Renal cortex interstitium (tissue), 11 donors: ENCODE results near the gene SLC16A10. TPM values are rescaled to one million over a fixed set of nuclear protein-coding genes. Genes with fewer than 3 reads are reported as not detected.
"Not testable (repeated sequence)": the region's sequence is repeated elsewhere in the genome, so short reads cannot be mapped to it uniquely, and the experiment has no call there.

Experiments used
- DNase-seq, 11 donors: peaks; one replicate each; pipeline ENCODE4 v3.0.0-alpha.2; 2013; ENCODE audit warnings: low read depth in 9 of 11, low spot score in 4 of 11; ENCODE audit errors: extremely low read depth in 1 of 11
- polyA plus RNA-seq, 3 donors: library from polyadenylated mRNA; unstranded; fragments of 120-200 nt; gene quantifications; one replicate each; pipeline ENCODE4 v1.2.1, GENCODE V29; 2013; ENCODE audit not compliant: insufficient read length in 3 of 3

SLC16A10 gene
- polyA plus RNA-seq, 3 donors, result 25.5 to 30.3 (median 30.3) TPM

GRCh38 chr6:111072801-111073360, 14.4 kb upstream of the SLC16A10 start:
- DNase-seq, result no peak

DNA sequence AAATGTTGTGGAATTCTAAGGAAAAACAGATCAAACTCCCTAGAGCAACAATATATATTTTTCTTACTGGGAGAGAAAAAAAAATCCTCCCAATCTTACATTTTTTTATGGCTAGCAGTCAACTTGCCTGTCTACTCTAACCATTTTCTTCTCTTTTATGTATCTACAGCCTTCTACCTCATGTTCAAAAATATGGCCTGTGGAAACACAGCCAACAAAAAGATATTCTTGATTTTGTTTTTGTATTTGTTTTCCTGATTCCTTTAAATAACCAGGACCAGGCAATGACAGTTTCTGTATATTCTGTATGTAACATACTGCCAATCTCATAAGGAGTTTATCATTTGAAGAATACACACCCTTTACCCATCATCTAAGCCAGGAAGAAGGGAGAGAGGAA, 13.0 kb upstream of the SLC16A10 start:
- no peak for DNase-seq

DNA sequence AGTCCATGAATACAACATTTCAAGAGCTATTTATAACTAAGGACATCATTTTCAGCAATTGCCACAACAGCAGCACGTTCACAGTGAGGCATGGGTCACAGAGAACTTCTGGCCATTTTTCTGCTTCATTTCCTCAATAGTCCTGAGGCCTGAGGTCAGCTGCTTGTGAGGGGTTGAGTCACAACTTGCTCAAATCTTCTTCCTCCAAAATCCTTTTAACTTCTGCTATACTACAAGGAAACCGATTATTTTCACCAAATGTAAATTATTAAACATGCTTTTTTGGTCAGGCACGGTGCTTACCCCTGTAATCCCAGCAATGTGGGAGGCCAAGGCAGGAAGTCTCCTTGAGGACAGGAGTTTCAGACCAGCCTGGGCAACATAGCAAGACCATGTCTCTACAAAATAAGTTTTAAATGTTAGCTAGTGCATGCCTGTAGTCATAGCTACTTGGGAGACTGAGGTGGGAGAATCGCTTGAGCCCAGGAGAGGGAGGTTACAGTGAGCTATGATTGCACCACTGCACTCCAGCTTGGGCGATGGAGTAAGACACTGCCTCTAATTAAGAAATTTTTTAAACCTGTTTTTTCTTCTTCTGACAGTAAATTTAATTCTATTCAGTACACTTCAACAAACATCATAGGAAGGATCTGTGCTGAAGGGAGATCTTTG, 11.1 kb upstream of the SLC16A10 start:
- no peak for DNase-seq

DNA sequence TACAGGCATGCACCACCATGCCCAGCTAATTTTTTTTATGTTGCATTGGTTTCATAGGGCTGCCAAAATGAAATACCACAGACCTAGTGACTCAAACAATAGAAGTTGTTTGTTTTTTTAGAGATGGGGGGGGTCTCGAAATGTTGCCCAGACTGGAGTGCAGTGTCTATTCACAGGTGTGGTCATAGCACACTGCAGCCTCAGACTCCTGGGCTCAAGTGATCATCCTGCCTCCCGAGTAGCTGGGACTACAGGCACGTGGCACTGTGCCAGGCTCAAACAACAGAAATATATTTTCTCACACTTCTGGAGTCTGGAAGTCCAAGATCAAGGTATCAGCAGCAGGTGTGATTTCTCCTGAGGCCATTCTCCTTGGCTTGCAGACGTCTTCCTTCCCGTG, 6.6 kb upstream of the SLC16A10 start:
- no peak for DNase-seq

- DNase-seq, result no peak
Measured at GRCh38 chr6:111086685-111087084, 618 bp upstream of the SLC16A10 start.

DNA sequence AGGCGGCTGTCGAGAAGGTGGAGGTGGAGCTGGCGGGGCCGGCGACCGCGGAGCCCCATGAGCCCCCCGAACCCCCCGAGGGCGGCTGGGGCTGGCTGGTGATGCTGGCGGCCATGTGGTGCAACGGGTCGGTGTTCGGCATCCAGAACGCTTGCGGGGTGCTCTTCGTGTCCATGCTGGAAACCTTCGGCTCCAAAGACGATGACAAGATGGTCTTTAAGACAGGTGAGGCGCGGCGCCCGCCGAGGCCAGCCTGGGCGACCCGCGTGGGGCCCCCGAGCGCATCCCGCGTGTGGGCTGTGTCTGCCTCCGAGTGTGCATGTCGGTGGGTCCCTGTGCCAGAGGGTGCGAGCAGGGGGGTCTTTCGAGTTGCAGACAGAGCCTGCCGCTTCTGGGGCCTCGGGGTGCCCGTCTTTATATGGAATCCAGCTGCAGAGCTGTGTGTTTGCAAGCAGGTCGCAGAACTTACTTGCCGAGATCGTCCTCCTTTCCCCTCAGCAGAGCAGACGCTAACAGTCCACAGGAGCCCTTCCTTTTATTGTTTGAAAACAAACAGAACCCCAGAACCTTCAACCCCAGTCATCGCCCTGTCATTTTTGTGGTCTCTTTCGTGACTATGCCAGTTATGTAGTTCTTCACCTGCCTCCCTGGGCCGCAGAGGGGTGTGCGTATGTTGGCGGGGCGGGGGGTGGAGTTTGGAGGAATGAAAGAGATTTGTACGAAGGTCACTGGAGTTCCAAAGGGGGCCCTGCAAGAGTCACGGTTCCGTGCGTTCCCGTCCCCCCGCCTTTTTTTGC, 766 bp downstream of the SLC16A10 start:
- peak in 3 of 11 donors; percentile 19 to 47 (median 21) for DNase-seq

GRCh38 chr6:111088668-111089003, 1.3 kb downstream of the SLC16A10 start:
- no peak for DNase-seq

GRCh38 chr6:111090766-111091165, 3.5 kb downstream of the SLC16A10 start:
- DNase-seq, result no peak

GRCh38 chr6:111091987-111092386, 4.7 kb downstream of the SLC16A10 start:
- no peak for DNase-seq

DNA sequence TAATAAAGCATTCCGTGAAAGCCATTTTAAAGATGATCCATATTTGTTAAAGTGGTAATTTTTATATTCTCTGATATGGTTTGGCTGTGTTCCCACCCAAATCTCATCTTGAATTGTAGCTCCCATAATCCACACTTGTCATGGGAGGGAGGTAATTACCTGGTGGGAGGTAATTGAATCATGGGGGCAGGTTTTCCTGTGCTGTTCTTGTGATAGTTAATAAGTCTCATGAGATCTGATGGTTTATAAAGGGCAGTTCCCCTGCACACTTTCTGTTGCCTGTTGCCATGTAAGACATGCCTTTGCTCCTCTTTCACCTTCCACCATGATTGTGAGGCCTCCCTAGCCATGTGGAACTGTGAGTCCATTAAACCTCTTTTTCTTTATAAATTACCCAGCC, 8.2 kb downstream of the SLC16A10 start:
- DNase-seq, result not testable (repeated sequence)

GRCh38 chr6:111096246-111096645, 8.9 kb downstream of the SLC16A10 start:
- peak in 2 of 11 donors; percentile 5 to 13 for DNase-seq

DNA sequence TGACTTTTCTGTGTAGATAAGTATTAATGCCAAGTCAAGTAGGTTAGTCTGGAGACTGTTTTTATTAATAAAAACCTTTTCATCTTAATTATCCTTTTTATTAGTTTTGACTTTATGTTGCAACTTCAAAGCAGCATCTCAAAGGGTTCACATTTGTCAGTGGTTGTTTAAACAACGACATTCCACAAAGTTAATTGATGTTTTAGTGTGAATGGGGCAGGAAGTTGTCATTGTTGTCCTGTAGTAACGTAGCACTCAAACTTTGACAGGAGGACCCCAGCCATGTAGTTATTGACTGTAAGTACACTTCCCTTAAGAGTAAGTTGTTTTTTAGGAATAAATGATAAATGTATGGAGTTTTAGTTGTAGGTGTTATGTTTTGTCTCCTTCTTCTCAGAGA, 11.3 kb downstream of the SLC16A10 start:
- DNase-seq, result no peak

DNA sequence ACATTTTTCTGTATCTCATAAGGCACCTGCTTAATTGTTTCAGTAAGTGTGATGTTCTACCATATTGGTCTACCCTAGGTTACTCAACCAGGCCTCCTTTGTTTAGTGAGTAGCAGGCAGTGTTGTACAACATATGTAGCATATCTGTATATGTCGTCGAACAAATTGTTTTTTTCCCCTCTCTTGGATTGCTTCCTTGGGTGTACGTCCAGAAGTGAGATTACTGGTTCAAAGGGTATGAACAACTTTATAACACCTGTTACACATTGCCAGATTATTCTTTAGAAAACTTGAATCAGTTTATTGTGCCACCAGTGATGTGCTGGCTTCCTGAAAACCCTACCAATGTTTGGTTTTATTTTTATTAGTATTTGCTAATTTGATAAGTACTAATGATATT, 14.7 kb downstream of the SLC16A10 start:
- no peak for DNase-seq

GRCh38 chr6:111105578-111105977, 18.3 kb downstream of the SLC16A10 start:
- peak in 2 of 11 donors; percentile 31 to 47 for DNase-seq

DNA sequence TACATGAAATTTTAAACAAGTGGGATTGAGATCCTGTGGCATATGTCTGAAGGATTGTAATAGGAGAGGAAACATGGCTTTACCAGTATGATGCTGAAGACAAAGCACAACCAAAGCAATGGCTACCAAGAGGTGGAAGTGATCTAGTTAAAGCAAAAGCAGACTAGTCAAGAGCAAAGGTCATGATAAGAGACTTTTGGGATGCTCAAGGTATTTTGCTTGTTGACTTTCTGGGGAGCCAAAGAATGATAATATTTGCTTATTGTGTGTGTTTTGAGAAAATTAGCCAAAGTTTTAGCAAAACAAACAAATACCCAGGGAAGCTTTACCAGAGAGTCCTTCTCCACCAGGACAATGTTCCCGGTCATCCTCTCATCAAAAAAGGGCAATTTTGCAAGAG, 20.3 kb downstream of the SLC16A10 start:
- no peak for DNase-seq

DNA sequence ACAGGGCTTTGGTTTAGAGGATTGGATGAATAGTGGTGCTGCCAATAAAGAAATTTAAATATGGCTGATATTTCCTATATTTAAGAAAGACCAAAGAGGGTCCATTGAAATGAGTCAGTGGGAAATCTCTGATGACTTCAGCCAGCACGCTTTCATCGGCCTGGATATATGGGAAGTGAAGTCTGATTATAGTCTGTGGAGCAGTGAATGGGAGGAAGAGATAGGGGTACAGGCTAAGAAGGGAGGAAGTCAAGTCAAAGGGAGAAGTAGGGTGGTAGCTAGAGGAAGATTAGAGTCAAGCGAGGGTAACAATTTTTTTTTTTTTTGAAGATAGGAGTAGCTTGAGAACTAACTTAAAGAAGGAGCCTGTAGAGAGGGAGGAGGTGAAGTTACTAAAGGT, 22.7 kb downstream of the SLC16A10 start:
- DNase-seq, result no peak

DNA sequence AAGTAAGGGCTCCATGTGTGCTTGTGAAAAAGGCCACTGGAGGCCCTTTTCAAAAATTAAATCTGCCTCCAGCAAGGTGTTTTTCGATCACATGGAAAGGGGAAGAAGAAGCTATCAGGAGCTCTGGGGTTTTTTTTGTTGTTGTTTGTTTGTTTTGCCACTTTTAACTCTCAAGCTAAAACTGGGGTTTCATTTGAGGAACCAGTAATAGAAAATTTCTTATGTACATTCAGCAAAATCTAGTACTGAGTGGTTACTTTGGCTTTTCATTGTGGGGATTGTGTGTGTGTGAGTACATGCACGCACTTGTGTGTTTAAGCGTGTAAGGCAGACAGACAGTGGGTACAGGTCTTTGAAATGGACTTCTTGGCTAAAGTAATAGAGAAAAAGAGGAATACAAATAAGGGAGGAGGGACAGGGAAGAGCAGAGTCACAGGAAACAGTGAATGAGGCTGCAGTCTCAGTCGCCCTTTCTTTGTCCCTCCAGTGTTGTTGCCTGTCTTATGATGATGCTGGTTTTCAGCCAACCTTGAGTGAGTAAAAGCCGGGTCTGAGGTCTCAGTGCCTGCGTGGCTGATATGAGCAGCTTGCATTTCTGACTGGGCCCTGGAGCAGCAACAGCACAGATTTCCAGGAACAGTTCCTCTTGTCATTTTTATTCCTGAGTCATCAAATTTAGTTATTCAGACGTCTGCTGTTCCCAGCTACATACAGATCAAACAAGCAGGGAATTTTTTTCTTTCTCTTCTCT, 26.2 kb downstream of the SLC16A10 start:
- DNase-seq, result peak in 1 of 11 donors; percentile 13

GRCh38 chr6:111114087-111114443, 26.8 kb downstream of the SLC16A10 start:
- no peak for DNase-seq

GRCh38 chr6:111114482-111114881, 27.2 kb downstream of the SLC16A10 start:
- no peak for DNase-seq

GRCh38 chr6:111118826-111119225, 31.5 kb downstream of the SLC16A10 start:
- no peak for DNase-seq
